ENCODE data around the gene RALGPS1.

RALGPS1 gene

GRCh38 chr9:127124111-127124531 lies 209.5 kb downstream of the RALGPS1 start:
- no peak for DNase-seq

- DNase-seq: no peak
These were observed 210.2 kb downstream of the RALGPS1 start for GRCh38 chr9:127124792-127125191.

DNA sequence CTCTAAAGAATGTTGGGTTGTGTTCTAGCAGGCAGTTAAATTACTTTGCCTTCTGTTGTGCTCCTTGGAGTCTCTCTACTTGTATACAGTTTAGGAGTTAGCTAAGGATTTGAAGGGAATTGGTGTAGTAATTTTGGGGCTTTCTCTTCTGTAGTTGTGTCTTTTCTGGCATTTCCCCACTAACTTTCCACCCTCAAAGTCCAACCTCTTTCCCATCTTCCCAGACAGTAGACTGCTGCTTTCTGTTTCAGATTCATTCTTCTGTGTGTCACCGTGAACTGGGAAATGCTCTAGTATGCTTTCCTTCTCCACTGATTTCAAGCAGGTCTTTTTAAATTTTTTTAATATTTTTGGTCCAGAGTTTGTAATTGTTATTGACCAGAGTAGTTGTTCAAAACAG lies 212.4 kb downstream of the RALGPS1 start:
- no peak for DNase-seq

GRCh38 chr9:127128341-127129072 lies 213.9 kb downstream of the RALGPS1 start:
- peak; percentile 30 for DNase-seq

GRCh38 chr9:127129073-127129717 lies 214.6 kb downstream of the RALGPS1 start:
- no peak for DNase-seq

GRCh38 chr9:127129718-127130085 lies 215.1 kb downstream of the RALGPS1 start:
- no peak for DNase-seq

- DNase-seq: no peak
These were observed 215.7 kb downstream of the RALGPS1 start for GRCh38 chr9:127130235-127130634.

DNA sequence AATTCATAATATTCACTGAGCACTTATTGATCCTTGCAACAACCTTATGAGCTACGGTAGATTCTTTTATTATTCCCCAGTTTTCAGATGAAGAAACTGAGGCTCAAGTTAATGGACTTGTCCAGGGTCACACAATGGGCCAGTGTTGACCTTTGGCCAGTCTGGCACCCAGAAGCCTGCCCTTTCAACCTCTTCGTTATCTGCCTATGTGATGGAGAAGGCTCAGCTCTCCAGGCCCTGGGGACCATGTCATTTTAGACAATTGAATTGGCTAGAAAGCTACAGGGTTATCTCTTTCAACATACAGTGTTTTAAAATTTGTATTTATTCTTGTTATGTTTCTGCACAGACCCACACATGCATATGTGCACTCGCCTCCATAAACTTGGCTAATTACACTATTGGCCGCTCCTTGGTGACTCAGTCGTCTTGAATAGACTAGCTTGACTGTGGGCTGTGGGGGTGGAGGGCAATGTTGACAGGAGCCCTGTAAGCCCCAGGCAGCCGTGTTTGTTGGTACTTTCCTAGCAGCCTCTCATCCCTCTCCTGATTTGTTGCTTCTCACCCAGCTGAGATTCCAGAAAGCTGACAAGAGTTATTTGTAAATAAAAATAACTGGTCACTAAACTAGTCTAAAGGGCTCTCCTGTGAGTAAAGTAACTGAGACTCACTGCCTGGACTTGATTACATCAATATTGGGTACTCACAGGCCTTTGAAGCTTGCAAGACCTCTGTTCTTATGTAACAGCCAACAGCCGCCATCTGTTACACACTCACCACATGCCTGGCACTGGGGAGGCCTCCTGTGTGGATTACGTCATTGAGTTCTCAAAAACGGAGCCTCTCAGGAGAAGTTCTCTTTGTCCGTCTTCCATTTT lies 216.3 kb downstream of the RALGPS1 start:
- peak; percentile 90 for DNase-seq

GRCh38 chr9:127131871-127132270 lies 217.3 kb downstream of the RALGPS1 start:
- DNase-seq: peak; percentile 89

GRCh38 chr9:127132375-127132774 lies 217.8 kb downstream of the RALGPS1 start:
- DNase-seq: no peak

DNA sequence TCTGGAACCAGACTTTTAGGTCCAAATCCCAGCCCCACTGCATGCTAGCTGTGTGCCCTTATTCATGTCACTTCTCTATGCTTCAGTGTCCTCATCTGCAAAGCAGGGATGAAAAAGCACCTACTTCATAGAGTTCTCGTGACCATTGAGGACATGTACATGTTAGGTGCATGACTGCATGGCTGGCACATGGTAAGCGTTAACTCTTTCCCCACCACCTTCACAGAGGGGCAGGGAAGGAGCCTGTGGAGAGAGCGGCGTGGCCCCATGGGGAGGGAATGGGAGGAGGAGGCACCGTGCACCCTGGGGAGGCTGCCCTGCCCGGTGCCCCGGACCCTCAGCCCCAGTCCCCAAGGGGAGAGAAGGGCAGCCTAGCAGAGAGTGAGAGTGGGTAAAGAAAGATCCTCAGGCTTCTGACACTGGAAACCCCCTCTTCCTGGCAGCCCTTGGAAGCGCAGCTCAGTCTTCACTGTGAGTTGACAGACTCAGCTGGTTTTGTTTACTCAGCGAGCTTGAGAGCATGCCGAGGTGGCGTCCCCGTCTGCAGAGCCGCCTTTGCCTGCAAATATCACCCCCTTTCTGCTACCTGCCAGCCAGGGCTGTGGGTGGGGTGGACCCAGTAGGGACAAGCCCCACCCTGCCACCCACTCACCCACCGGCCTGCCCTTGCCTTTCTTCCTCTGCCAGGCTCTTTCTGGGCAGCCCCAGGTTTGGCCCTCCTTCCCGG lies 218.5 kb downstream of the RALGPS1 start:
- peak; percentile 51 for DNase-seq

DNA sequence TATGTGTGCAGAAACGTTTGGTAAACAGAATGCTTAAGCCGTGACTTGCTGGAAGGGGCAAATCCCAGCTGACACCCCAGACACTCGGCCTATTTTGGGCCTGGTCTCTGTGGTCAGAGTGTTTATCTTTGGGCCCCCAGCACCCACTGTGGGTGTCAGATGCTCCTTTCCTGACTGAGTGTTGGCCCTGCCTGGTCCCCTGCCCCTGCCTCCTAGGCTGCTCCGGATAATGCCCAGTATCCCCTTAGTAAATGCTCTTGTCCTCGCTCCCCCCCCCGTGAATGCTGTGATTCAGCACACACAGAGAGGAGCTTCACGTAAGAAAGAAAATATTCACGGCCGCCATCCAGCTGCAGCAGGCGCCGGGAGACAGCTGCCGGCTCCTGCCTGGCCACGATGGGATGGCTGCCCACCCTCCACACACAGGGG lies 219.2 kb downstream of the RALGPS1 start:
- DNase-seq: peak; percentile 84

GRCh38 chr9:127135056-127135745 lies 220.6 kb downstream of the RALGPS1 start:
- no peak for DNase-seq

DNA sequence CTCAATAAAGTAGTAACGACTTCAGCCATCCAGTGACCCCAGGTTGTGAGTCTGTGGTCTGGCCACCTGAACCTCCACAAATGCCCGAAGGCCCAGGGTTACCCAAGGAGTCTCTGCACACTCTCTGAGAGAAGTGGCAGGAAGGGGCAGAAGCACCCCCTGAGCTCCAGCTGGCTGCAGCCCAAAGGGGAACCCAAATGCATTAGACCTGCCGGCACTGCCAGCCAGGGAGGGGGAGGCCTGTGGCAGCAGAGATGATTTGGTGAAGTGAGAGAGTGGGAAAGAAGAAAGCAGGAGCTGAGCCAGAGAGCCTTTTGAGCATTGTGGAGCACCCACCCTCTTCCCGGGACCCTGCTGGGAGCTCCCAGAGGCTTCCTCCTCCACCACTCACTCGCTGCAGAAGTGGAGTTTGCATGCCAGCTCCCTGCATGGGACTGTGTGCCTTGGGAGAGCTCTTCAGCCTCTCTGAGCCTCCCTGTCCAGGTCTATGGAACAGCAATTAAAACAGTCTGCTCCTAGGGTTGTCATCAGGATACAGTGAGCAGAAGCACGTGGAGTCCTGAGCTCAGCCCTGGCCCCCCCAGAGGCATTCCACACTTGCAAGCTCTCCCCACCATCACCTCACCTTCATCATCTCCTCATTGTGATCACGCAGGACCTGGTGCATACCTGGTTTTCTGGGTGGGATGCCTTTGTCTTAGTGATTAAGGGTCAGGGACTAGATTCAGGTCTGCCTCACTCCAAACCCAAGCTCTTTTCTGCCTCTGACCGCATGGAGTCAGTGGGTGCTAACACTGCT lies 221.7 kb downstream of the RALGPS1 start:
- DNase-seq: no peak

GRCh38 chr9:127136880-127137639 lies 222.5 kb downstream of the RALGPS1 start:
- no peak for DNase-seq

DNA sequence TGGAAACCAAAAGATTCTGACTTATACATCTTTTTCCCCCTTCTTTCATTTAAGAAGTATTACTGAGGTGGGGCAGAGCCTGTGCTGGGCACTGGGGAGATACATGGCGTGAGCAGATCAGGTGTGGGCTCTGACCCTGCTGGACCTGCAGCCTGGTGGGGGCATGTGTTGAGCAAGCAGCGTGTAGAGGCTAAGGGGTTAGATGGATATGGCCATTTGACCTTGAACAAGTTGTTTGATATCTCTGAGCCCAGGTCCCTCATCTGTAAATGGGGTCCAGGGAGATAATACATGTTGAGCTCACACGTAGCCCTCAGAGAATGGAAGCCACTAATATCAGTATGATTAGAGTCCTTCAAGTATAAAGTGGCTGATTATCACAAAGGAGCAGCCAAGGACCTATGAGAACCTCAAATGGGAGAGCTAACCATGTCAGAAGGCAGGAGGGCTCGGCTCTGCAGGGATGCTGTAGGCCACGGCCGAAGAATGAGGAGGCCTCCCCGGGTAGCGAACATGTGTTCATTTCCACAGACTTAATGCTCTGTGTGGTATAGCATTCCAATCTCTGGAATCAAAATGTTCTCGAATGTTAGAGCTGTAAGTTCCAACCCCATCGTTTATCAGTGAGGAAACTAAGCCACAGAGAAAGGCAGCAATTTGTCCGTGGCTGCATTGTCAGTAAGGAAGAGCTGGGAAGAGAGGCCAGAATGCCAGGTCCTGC lies 223.2 kb downstream of the RALGPS1 start:
- DNase-seq: no peak

DNA sequence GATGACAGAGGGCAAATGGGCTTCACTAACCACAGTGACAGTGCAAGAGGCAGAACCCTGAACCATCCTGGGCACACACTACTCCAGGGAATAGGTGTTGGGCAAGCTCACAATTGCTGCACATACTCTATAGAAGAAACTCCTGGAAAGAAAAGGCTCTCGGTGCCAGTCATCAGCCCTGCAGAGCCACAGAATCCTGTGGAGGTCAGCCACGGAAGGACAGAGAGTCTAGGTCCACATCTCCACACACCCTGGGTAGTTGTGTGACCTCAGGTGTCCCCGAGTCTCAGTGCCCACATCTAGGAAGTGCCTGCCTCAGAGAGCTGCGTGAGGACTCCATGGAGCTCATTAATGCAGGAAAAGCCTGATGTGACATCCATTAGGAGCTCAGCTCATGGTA lies 223.9 kb downstream of the RALGPS1 start:
- DNase-seq: no peak

- DNase-seq: no peak
These were observed 224.6 kb downstream of the RALGPS1 start for GRCh38 chr9:127139071-127139731.

DNA sequence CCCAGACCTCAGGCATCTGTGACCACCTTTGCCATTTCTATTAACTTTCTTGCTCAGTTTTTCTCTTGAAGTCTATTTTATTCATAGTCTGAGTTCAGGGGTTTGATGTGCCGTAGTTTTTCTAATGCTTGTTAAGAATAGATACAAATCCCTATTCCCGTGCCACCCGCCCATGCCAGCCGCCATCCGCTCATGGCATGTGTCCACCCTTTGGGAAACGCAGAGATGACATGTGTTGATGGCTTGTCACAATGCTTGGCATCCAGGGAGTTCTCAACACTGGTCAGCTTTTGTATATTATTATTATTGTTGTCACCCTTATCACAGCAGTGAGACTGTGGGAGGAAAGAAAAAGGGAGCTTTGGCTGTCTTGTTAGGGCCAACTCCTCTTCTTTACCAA lies 225.2 kb downstream of the RALGPS1 start:
- no peak for DNase-seq

All from EL (cell line).